ENCODE data around the gene ASXL2.
"Not testable (repeated sequence)": the region's sequence is repeated elsewhere in the genome, so short reads cannot be mapped to it uniquely, and the experiment has no call there.

Gene ASXL2

GRCh38 chr2:25917832-25918231 lies 39.5 kb upstream of the ASXL2 start:
- ChIA-PET POLR2A (interaction anchor here (0.7 kb wide), 1 partner anchor 39 kb away, joined by 3 read pairs; no protein-coding TSS in a partner anchor), CTCF (no interaction called here)
- DNase-seq (ENCODE audit: extremely low spot score), result no peak
- TF ChIP-seq TARDBP (IDR thresholded peaks at IDR 0.05), result no peak
- TF ChIP-seq ELF4 (IDR thresholded peaks at IDR 0.05), result no peak
- TF ChIP-seq L3MBTL2 (conservative IDR thresholded peaks at IDR 0.05), result no peak
- no peak for TF ChIP-seq HDGF (IDR thresholded peaks at IDR 0.05; ENCODE audit: borderline replicate concordance)
- TF ChIP-seq FOXK2 (IDR thresholded peaks at IDR 0.05), result no peak
- TF ChIP-seq BHLHE40 (IDR thresholded peaks at IDR 0.05; ENCODE audit: borderline replicate concordance), result no peak
- no peak for TF ChIP-seq CTBP1 (IDR thresholded peaks at IDR 0.05; ENCODE audit: borderline replicate concordance)
- TF ChIP-seq SP1 (IDR thresholded peaks at IDR 0.05), result no peak
- TF ChIP-seq PKNOX1 (IDR thresholded peaks at IDR 0.05), result no peak
- no peak for TF ChIP-seq NFRKB (IDR thresholded peaks at IDR 0.05)
- no peak for TF ChIP-seq ARNT (IDR thresholded peaks at IDR 0.05)
- no peak for TF ChIP-seq FOXM1 (IDR thresholded peaks at IDR 0.05; ENCODE audit: borderline replicate concordance)
- no peak for TF ChIP-seq ZNF384 (IDR thresholded peaks at IDR 0.05)
- TF ChIP-seq LEF1 (IDR thresholded peaks at IDR 0.05; ENCODE audit: borderline replicate concordance), result no peak
- TF ChIP-seq SUZ12 (IDR thresholded peaks at IDR 0.05), result no peak
- TF ChIP-seq FOXA1 (IDR thresholded peaks at IDR 0.05), result no peak

- CTCF ChIA-PET, result interaction anchor here (0.6 kb wide), 1 partner anchor 1036 kb away, joined by 3 read pairs; no protein-coding TSS in a partner anchor
- POLR2A ChIA-PET, result interaction anchor here (0.7 kb wide), 1 partner anchor 38 kb away, joined by 3 read pairs; no protein-coding TSS in a partner anchor
- not testable (repeated sequence) for DNase-seq (ENCODE audit: extremely low spot score)
These were observed 39.1 kb upstream of the ASXL2 start for GRCh38 chr2:25917411-25917810.

- DNase-seq (ENCODE audit: extremely low spot score); CTCF ChIA-PET; POLR2A ChIA-PET: not testable (repeated sequence)
These were observed 37.9 kb upstream of the ASXL2 start for GRCh38 chr2:25915944-25916772.

- POLR2A ChIA-PET; CTCF ChIA-PET; DNase-seq (ENCODE audit: extremely low spot score): not testable (repeated sequence)
These were observed 37.1 kb upstream of the ASXL2 start for GRCh38 chr2:25915411-25915810.

- DNase-seq (ENCODE audit: extremely low spot score); CTCF ChIA-PET; POLR2A ChIA-PET: not testable (repeated sequence)
These were observed 35.3 kb upstream of the ASXL2 start for GRCh38 chr2:25913696-25913973.

GRCh38 chr2:25912851-25913695 lies 34.8 kb upstream of the ASXL2 start:
- TF ChIP-seq SP1 (IDR thresholded peaks at IDR 0.05), result no peak
- 0 out of 2 replicates have a peak, but pooled peaks have one; percentile 9 for TF ChIP-seq PKNOX1 (IDR thresholded peaks at IDR 0.05)
- no peak for DNase-seq (ENCODE audit: extremely low spot score)
- ChIA-PET CTCF (no interaction called here), POLR2A (no interaction called here)

- CTCF ChIA-PET; DNase-seq (ENCODE audit: extremely low spot score); POLR2A ChIA-PET: not testable (repeated sequence)
These were observed 31.3 kb upstream of the ASXL2 start for GRCh38 chr2:25909574-25909973.

- TF ChIP-seq HDGF (IDR thresholded peaks at IDR 0.05; ENCODE audit: borderline replicate concordance) (no peak), FOXK2 (IDR thresholded peaks at IDR 0.05) (no peak), ZNF384 (IDR thresholded peaks at IDR 0.05) (no peak), TARDBP (IDR thresholded peaks at IDR 0.05) (no peak), SUZ12 (IDR thresholded peaks at IDR 0.05) (no peak), CTBP1 (IDR thresholded peaks at IDR 0.05; ENCODE audit: borderline replicate concordance) (no peak), FOXM1 (IDR thresholded peaks at IDR 0.05; ENCODE audit: borderline replicate concordance) (no peak), SP1 (IDR thresholded peaks at IDR 0.05) (no peak), ELF4 (IDR thresholded peaks at IDR 0.05) (no peak), L3MBTL2 (conservative IDR thresholded peaks at IDR 0.05) (no peak), PKNOX1 (IDR thresholded peaks at IDR 0.05) (no peak)
- DNase-seq (ENCODE audit: extremely low spot score), result no peak
- ChIA-PET POLR2A (interaction anchor here (1.9 kb wide), 1 partner anchor 27 kb away, joined by 5 read pairs; the partner anchor contains the start of gene ASXL2), CTCF (no interaction called here)
These were observed 26.8 kb upstream of the ASXL2 start for GRCh38 chr2:25905126-25905525.
